GM13976 (cell line): ENCODE results near the gene FHDC1.

Source experiments
- DNase-seq: peaks from one replicate; pipeline ENCODE4 v3.0.0; 2012; ENCODE audit warnings: low spot score
- in situ Hi-C: fragments of 300-500 bp; cut with MboI; formaldehyde crosslinking; loops from one replicate; pipeline ENCODE4 v1.12.0; 2022; ENCODE audit warnings: low sequenced_read_pairs, mixed read lengths, inconsistent platforms; ENCODE audit not compliant: unreplicated experiment
- TF ChIP-seq, protein P1 (sequence below): IDR thresholded peaks from 2 replicates; pipeline ENCODE4 v1.5.1; 2012; ENCODE audit warnings: borderline replicate concordance, mild to moderate bottlenecking; ENCODE audit not compliant: insufficient read depth; ENCODE audit errors: extremely low read depth, missing control alignments, control extremely low read depth

The FHDC1 gene

DNA sequence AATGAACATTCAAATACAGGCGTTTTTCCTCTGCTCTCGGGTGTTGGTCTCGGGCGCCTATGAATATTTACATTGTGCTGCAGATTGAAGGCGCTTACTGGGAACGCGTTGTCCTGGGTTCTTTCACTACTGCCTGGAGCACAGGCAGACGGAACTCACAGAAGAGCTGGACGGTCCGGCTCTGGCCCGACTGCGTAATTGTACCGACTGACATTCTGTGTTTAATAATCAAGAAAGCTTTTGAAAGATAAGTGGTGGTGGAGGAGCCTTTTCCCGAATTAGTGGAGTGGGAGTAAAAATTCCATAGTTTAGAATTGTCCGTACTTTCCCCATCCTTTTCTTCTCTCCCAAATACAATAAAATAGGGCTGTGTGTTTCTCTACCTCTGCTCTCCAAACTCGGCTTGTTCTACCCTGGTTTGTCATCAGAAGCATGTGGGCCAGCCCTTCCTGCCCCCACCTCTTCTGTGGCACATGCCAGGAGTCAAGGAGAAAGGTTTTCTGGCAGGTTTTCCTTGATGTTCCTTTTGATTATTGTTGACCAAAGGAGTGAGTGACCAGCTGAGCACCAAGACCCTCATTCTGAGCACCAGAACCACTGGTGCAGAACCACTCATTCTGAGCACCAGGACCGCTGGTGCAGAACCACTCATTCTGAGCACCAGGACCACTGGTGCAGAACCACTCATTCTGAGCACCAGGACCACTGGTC, 2.3 kb downstream of the FHDC1 start:
- no peak for DNase-seq
- TF ChIP-seq, protein P1, sequence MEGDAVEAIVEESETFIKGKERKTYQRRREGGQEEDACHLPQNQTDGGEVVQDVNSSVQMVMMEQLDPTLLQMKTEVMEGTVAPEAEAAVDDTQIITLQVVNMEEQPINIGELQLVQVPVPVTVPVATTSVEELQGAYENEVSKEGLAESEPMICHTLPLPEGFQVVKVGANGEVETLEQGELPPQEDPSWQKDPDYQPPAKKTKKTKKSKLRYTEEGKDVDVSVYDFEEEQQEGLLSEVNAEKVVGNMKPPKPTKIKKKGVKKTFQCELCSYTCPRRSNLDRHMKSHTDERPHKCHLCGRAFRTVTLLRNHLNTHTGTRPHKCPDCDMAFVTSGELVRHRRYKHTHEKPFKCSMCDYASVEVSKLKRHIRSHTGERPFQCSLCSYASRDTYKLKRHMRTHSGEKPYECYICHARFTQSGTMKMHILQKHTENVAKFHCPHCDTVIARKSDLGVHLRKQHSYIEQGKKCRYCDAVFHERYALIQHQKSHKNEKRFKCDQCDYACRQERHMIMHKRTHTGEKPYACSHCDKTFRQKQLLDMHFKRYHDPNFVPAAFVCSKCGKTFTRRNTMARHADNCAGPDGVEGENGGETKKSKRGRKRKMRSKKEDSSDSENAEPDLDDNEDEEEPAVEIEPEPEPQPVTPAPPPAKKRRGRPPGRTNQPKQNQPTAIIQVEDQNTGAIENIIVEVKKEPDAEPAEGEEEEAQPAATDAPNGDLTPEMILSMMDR = no peak
- in situ Hi-C loops = no loop called here

DNA sequence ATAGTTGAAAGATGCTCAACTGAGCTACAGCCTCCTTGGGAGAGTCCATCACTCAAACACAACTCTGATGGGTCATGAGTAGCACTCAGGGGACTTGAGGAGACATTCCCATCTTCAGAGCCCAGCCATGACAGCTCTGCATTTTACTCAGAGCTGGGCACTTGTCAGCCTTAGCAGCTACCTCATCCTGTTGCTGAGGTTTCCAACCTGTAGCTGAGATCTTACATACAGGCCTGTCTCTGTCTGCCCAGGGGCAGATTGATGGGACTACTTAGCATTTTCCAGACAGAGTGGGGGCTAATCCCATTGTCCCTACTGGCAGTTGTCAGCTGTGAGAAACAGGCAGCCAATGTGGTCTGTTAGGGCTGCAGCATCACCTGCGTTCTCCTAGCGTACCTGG, 3.5 kb downstream of the FHDC1 start:
- in situ Hi-C loops = no loop called here
- DNase-seq = no peak
- TF ChIP-seq, protein P1 = no peak

DNA sequence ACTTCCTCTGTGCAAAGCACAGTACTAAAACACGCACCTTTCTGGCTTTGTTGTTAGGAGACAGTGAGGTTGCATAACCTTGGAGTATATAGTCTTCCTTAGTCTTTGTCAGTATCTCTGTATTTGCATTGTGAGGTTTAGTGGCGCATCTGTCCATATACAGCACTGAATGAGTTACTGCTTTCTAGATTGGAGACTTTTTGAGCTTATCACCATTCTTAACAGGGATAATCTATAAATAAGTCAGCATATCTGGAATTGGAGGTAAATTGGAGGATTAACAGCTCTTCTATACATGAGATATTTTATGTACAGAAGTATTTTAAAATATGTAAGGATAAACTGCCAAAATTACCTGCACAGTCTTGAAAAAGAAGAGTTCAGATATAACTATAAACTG, 4.3 kb downstream of the FHDC1 start:
- in situ Hi-C loops = no loop called here
- TF ChIP-seq, protein P1 = no peak
- DNase-seq = no peak

DNA sequence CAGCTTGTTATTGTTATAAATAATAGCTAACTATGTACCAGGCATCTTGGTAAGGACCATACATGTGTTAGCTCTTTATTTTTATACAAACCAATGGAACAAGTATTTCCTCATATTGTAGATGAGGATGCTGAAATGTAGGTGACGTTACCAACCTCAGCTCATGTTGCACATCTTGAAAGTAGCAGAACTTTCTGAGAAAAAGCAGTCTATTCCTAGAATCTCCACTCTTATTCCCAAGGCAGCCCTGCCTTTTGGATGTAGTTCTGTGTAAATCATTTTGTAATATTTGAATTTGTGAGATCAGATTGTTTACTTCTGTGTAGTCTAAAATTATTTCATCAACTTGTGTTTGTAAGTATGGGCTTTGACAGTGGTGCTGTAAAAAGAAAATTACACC, 5.3 kb downstream of the FHDC1 start:
- TF ChIP-seq, protein P1 = no peak
- in situ Hi-C loops = no loop called here
- no peak for DNase-seq

DNA sequence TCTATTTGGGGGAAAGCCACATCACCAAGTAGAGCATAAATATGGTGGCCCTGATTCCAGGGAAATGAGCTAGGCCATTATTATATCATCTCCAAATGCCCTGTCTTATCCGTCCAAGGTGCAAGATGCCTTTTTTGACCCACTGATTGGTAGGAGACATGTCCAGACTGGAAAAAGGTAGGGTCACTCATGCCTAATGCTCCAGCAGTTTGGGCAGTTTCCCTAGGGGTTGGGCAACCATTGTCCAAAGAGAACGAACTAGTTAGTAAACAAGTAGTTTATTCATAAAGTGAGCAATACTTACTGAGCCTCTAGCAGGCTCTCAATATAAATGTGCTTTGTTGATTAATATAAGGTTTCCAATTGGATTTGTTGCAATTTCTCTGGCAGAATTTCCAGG, 6.2 kb downstream of the FHDC1 start:
- TF ChIP-seq, protein P1 = no peak
- DNase-seq = no peak
- in situ Hi-C loops = no loop called here

DNA sequence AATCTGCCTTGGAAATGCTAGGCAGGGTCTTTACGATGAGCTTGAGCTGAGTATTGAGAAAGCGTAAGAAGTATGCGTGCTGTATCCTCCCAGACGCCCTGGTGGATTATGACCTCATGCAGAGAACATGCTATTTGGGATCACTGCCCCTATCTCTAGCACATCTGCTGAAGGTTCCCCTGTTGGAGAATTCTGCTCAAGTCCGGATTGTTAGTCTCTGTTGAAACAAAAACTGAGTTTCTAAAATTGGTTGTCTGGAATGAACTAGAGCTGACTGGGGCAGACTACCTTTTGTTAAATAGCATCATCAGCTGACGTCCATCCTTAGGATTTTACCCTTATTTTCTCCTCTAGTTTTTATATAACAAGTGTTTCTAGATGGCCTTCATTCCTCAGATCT, 7.5 kb downstream of the FHDC1 start:
- DNase-seq = no peak
- TF ChIP-seq, protein P1 = no peak
- in situ Hi-C loops = no loop called here
